OCI-LY1 (cell line): Measurements from ENCODE around the gene CEP131.
"Not testable (repeated sequence)": the region's sequence is repeated elsewhere in the genome, so short reads cannot be mapped to it uniquely, and the experiment has no call there.

Experiments used
- H2AFZ ChIP-seq: fragments of 200-600 bp; sonication (generic), shearing (Covaris generic); 2 replicates; pipeline ENCODE4 v1.6.0; 2014; ENCODE audit warnings: antibody characterized with exemption, mild to moderate bottlenecking, low read length
- H3F3A ChIP-seq: fragments of 200-600 bp; sonication (generic), shearing (Covaris generic); 2 replicates; pipeline ENCODE4 v1.6.0; 2014; ENCODE audit warnings: mild to moderate bottlenecking, antibody characterized with exemption, low read length, moderate library complexity; ENCODE audit not compliant: insufficient read depth
- H3K27ac ChIP-seq: fragments of 200-600 bp; sonication (generic); 2 replicates; pipeline ENCODE4 v1.5.1; 2014; ENCODE audit warnings: low read length, mixed run types, mild to moderate bottlenecking, low read depth; ENCODE audit not compliant: poor library complexity, severe bottlenecking
- H3K27me3 ChIP-seq: fragments of 200-600 bp; sonication (generic); 2 replicates; pipeline ENCODE4 v1.6.0; 2014; ENCODE audit warnings: antibody characterized with exemption, mild to moderate bottlenecking, low read length, moderate library complexity; ENCODE audit not compliant: insufficient read depth
- H3K36me3 ChIP-seq: fragments of 200-600 bp; sonication (generic); 2 replicates; pipeline ENCODE4 v1.6.1; 2014; ENCODE audit warnings: mild to moderate bottlenecking, antibody characterized with exemption, low read length, moderate library complexity, mixed read lengths; ENCODE audit not compliant: insufficient read depth
- H3K4me1 ChIP-seq: fragments of 200-600 bp; sonication (generic); 2 replicates; pipeline ENCODE4 v1.5.1; 2014; ENCODE audit warnings: mild to moderate bottlenecking, low read length, moderate library complexity; ENCODE audit not compliant: insufficient read depth, severe bottlenecking
- H3K4me2 ChIP-seq: fragments of 200-600 bp; sonication (generic), shearing (Covaris generic); 2 replicates; pipeline ENCODE4 v1.6.1; 2014; ENCODE audit warnings: low read length
- H3K4me3 ChIP-seq: fragments of 200-600 bp; sonication (generic); 2 replicates; pipeline ENCODE4 v1.5.1; 2014; ENCODE audit warnings: low read length, low read depth, mild to moderate bottlenecking, mixed read lengths; ENCODE audit not compliant: poor library complexity, severe bottlenecking
- H3K79me2 ChIP-seq: fragments of 200-600 bp; shearing (Covaris generic); 2 replicates; pipeline ENCODE4 v1.6.1; 2016; ENCODE audit warnings: mixed run types, low read length, mixed read lengths; ENCODE audit not compliant: insufficient read depth
- H3K9ac ChIP-seq: fragments of 200-600 bp; sonication (generic), shearing (Covaris generic); 2 replicates; pipeline ENCODE4 v1.6.1; 2014; ENCODE audit warnings: mild to moderate bottlenecking, low read length, mixed read lengths
- H3K9me2 ChIP-seq: fragments of 200-600 bp; sonication (generic), shearing (Covaris generic); 2 replicates; pipeline ENCODE4 v1.6.1; 2014; ENCODE audit warnings: low read depth, mild to moderate bottlenecking, low read length, mixed read lengths
- H3K9me3 ChIP-seq: fragments of 200-600 bp; shearing (Covaris generic); 2 replicates; pipeline ENCODE4 v1.6.1; 2014; ENCODE audit warnings: low read length, mixed read lengths
- H4K20me1 ChIP-seq: fragments of 200-600 bp; sonication (generic), shearing (Covaris generic); 2 replicates; pipeline ENCODE4 v1.6.0; 2016; ENCODE audit warnings: mild to moderate bottlenecking, low read length; ENCODE audit not compliant: insufficient read depth
- CTCF ChIP-seq: fragments of 200-600 bp; sonication (generic), shearing (Covaris generic); IDR thresholded peaks from 2 replicates; pipeline ENCODE4 v1.5.1; 2017; ENCODE audit warnings: mild to moderate bottlenecking, antibody characterized with exemption, low read length, moderate library complexity, mixed read lengths
- EZH2 ChIP-seq: fragments of 200-600 bp; sonication (generic), shearing (Covaris generic); IDR thresholded peaks from 2 replicates; pipeline ENCODE4 v1.8.0; 2017; ENCODE audit warnings: borderline replicate concordance, mixed run types, mild to moderate bottlenecking, antibody characterized with exemption, low read length, moderate library complexity, mixed read lengths

CEP131 gene

GRCh38 chr17:81157848-81158687 is 64.7 kb downstream of the CEP131 start:
- Histone ChIP-seq H3K9me2 (no peaks in the 10 kb centered on the region), H4K20me1 (no peaks in the 10 kb centered on the region), H3K9me3 (no peaks in the 10 kb centered on the region), H3K79me2 (no peaks in the 10 kb centered on the region), H3K4me2 (no peak overlapping the region), H3K4me3 (no peak overlapping the region), H3K4me1 (peaks cover 6% of the 10 kb centered on the region), H3K27me3 (peaks cover 4% of the 10 kb centered on the region; the same call in 1 of the 2 replicates), H3K9ac (no peak overlapping the region), H3K27ac (no peak overlapping the region), H2AFZ (no peak overlapping the region), H3F3A (no peaks in the 10 kb centered on the region), H3K36me3 (no peaks in the 10 kb centered on the region)
- TF ChIP-seq CTCF (no peak), EZH2 (no peak)

- Histone ChIP-seq H3K9ac (no peak overlapping the region), H3K4me1 (peaks cover 8% of the 10 kb centered on the region), H3K4me2 (no peak overlapping the region), H3K36me3 (no peaks in the 10 kb centered on the region), H3K27me3 (peaks cover 4% of the 10 kb centered on the region; the same call in 1 of the 2 replicates), H3K4me3 (no peak overlapping the region), H2AFZ (no peak overlapping the region), H3K79me2 (no peaks in the 10 kb centered on the region), H3F3A (no peaks in the 10 kb centered on the region), H3K27ac (no peak overlapping the region), H4K20me1 (no peaks in the 10 kb centered on the region), H3K9me3 (no peaks in the 10 kb centered on the region), H3K9me2 (no peaks in the 10 kb centered on the region)
- no peak for TF ChIP-seq EZH2
- no peak for TF ChIP-seq CTCF
These were observed 65.6 kb downstream of the CEP131 start for GRCh38 chr17:81156866-81157805.

GRCh38 chr17:81154961-81155360 is 67.8 kb downstream of the CEP131 start:
- Histone ChIP-seq H2AFZ (no peak overlapping the region), H3K27me3 (peaks cover 4% of the 10 kb centered on the region; the same call in 1 of the 2 replicates), H3K9me3 (no peaks in the 10 kb centered on the region), H3K4me2 (no peak overlapping the region), H3K36me3 (no peaks in the 10 kb centered on the region), H3K9me2 (no peaks in the 10 kb centered on the region), H3K9ac (no peak overlapping the region), H3K4me3 (no peak overlapping the region), H3K4me1 (peaks cover 8% of the 10 kb centered on the region), H3K79me2 (no peaks in the 10 kb centered on the region), H3K27ac (no peak overlapping the region), H4K20me1 (no peaks in the 10 kb centered on the region), H3F3A (no peaks in the 10 kb centered on the region)
- TF ChIP-seq EZH2 = no peak
- no peak for TF ChIP-seq CTCF

- H3K27me3 ChIP-seq, H2AFZ ChIP-seq, H3K9me3 ChIP-seq, H3K4me3 ChIP-seq, H3K4me1 ChIP-seq, H3K27ac ChIP-seq, H3K79me2 ChIP-seq, H4K20me1 ChIP-seq, H3F3A ChIP-seq, H3K9me2 ChIP-seq, H3K4me2 ChIP-seq, H3K36me3 ChIP-seq, H3K9ac ChIP-seq: not testable (repeated sequence)
These were observed 68.7 kb downstream of the CEP131 start for GRCh38 chr17:81154016-81154415.
